Breast epithelium (tissue), 4 donors: Measurements from ENCODE around the gene ST7. TPM values are rescaled to one million over a fixed set of nuclear protein-coding genes. Genes with fewer than 3 reads are reported as not detected.

Experiments
- DNase-seq, 2 donors: peaks; one replicate each; pipeline ENCODE4 v3.0.0-alpha.2; 2019; ENCODE audit warnings: low spot score in 2 of 2
- H3K27ac ChIP-seq, 2 donors: fragments of 200-600 bp; sonication (generic) in 1 of 2; one replicate each; pipeline ENCODE4 v1.5.1; 2016 to 2019; ENCODE audit warnings: mild to moderate bottlenecking in 1 of 2
- H3K27me3 ChIP-seq, 2 donors: fragments of 200-600 bp; sonication (generic) in 1 of 2; one replicate each; pipeline versions ENCODE4 v1.5.1 to v1.6.0; 2017 to 2019; ENCODE audit warnings: control low read depth in 1 of 2, mild to moderate bottlenecking in 1 of 2
- H3K36me3 ChIP-seq: fragments of 200-600 bp; one replicate; pipeline ENCODE4 v1.5.1; 2019
- H3K4me1 ChIP-seq, 2 donors: fragments of 200-600 bp; sonication (generic); one replicate each; pipeline ENCODE4 v1.5.1; 2016 to 2019; ENCODE audit warnings: control low read depth in 1 of 2
- H3K4me3 ChIP-seq, 3 donors: fragments of 200-600 bp; sonication (generic); 1 replicate in 2 of 3; 2 replicates in 1 of 3; pipeline ENCODE4 v1.5.1; 2016 to 2019; ENCODE audit warnings: mild to moderate bottlenecking in 3 of 3, moderate library complexity in 2 of 3
- H3K9me3 ChIP-seq, 2 donors: fragments of 200-600 bp; sonication (generic) in 1 of 2; one replicate each; pipeline ENCODE4 v1.5.1; 2016 to 2019; ENCODE audit warnings: control low read depth in 1 of 2
- POLR2A ChIP-seq: fragments of 450-650 bp; IDR thresholded peaks from one replicate; pipeline ENCODE4 v1.6.1; 2016; ENCODE audit warnings: antibody characterized with exemption, mild to moderate bottlenecking, moderate library complexity
- POLR2AphosphoS5 ChIP-seq, 3 donors: sonication (generic); formaldehyde crosslinking; IDR thresholded peaks; one replicate each; pipeline ENCODE4 v1.6.1; 2017; ENCODE audit warnings: antibody characterized with exemption in 3 of 3
- intact Hi-C: fragments of 100-400 bp; cut with DNase I; formaldehyde crosslinking; loops from one replicate; pipeline ENCODE4 v1.15.1; 2023; ENCODE audit warnings: low total_unique reads
- total RNA-seq, 3 donors: library from RNA; depleted of rRNA; stranded (reverse); fragments of >200 nt; gene quantifications; one replicate each; pipeline ENCODE4 v1.1.0, GENCODE V29; 2016
- TF ChIP-seq, protein P1 (sequence below), 3 donors: fragments of 450-650 bp; IDR thresholded peaks; one replicate each; pipeline ENCODE4 v1.5.1; 2016 to 2017; ENCODE audit warnings: antibody characterized with exemption in 3 of 3, mild to moderate bottlenecking in 3 of 3, moderate library complexity in 3 of 3

Gene ST7
- total RNA-seq, 3 donors from 2014 or later, result 24.3 to 41.4 (median 27.5) TPM

- Histone ChIP-seq H3K4me1 (no peaks in the 10 kb centered on the region), H3K27ac (no peak overlapping the region), H3K36me3 (no peaks in the 10 kb centered on the region), H3K9me3 (no peaks in the 10 kb centered on the region), H3K4me3 (no peak overlapping the region), H3K27me3 (no peaks in the 10 kb centered on the region)
- no peak for DNase-seq
- TF ChIP-seq POLR2AphosphoS5 (IDR thresholded peaks at IDR 0.05), result no peak
- no peak for TF ChIP-seq POLR2A
- TF ChIP-seq, protein P1, sequence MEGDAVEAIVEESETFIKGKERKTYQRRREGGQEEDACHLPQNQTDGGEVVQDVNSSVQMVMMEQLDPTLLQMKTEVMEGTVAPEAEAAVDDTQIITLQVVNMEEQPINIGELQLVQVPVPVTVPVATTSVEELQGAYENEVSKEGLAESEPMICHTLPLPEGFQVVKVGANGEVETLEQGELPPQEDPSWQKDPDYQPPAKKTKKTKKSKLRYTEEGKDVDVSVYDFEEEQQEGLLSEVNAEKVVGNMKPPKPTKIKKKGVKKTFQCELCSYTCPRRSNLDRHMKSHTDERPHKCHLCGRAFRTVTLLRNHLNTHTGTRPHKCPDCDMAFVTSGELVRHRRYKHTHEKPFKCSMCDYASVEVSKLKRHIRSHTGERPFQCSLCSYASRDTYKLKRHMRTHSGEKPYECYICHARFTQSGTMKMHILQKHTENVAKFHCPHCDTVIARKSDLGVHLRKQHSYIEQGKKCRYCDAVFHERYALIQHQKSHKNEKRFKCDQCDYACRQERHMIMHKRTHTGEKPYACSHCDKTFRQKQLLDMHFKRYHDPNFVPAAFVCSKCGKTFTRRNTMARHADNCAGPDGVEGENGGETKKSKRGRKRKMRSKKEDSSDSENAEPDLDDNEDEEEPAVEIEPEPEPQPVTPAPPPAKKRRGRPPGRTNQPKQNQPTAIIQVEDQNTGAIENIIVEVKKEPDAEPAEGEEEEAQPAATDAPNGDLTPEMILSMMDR (IDR thresholded peaks at IDR 0.05), result no peak
- intact Hi-C loops, result loop anchor here (10.0 kb wide), 1 partner anchor 203 kb away; no protein-coding TSS in a partner anchor
Measured at GRCh38 chr7:117137868-117138267, 184.6 kb downstream of the ST7 start.

- H3K27ac ChIP-seq, result no peak overlapping the region
- H3K4me1 ChIP-seq, result no peaks in the 10 kb centered on the region
- no peak overlapping the region for H3K4me3 ChIP-seq
- intact Hi-C loops, result loop anchor here (10.0 kb wide), 1 partner anchor 204 kb away; no protein-coding TSS in a partner anchor
- no peaks in the 10 kb centered on the region for H3K9me3 ChIP-seq
- no peaks in the 10 kb centered on the region for H3K36me3 ChIP-seq
- no peaks in the 10 kb centered on the region for H3K27me3 ChIP-seq
- TF ChIP-seq POLR2AphosphoS5 (IDR thresholded peaks at IDR 0.05), result no peak
- TF ChIP-seq POLR2A, result no peak
- TF ChIP-seq, protein P1 (IDR thresholded peaks at IDR 0.05), result no peak
- DNase-seq, result no peak
Measured at GRCh38 chr7:117138495-117138894, 185.2 kb downstream of the ST7 start.

GRCh38 chr7:117138981-117139380 lies 185.7 kb downstream of the ST7 start:
- TF ChIP-seq POLR2AphosphoS5 (IDR thresholded peaks at IDR 0.05) (no peak), POLR2A (no peak)
- TF ChIP-seq, protein P1 (IDR thresholded peaks at IDR 0.05), result no peak
- Histone ChIP-seq H3K9me3 (no peaks in the 10 kb centered on the region), H3K36me3 (no peaks in the 10 kb centered on the region), H3K27me3 (no peaks in the 10 kb centered on the region), H3K4me1 (no peaks in the 10 kb centered on the region), H3K27ac (no peak overlapping the region), H3K4me3 (no peak overlapping the region)
- intact Hi-C loops, result loop anchor here (10.0 kb wide), 1 partner anchor 204 kb away; no protein-coding TSS in a partner anchor
- DNase-seq, result no peak

- no peaks in the 10 kb centered on the region for H3K4me1 ChIP-seq
- intact Hi-C loops, result loop anchor here (10.0 kb wide), 1 partner anchor 205 kb away; no protein-coding TSS in a partner anchor
Measured at GRCh38 chr7:117139397-117139984, 186.2 kb downstream of the ST7 start.

GRCh38 chr7:117140921-117141320 lies 187.6 kb downstream of the ST7 start:
- Histone ChIP-seq H3K27me3 (no peaks in the 10 kb centered on the region), H3K36me3 (no peaks in the 10 kb centered on the region), H3K4me1 (no peaks in the 10 kb centered on the region), H3K4me3 (no peak overlapping the region), H3K27ac (no peak overlapping the region), H3K9me3 (no peaks in the 10 kb centered on the region)
- TF ChIP-seq, protein P1 (IDR thresholded peaks at IDR 0.05), result no peak
- no peak for TF ChIP-seq POLR2AphosphoS5 (IDR thresholded peaks at IDR 0.05)
- TF ChIP-seq POLR2A, result no peak
- DNase-seq, result no peak
- intact Hi-C loops, result no loop called here

More at GRCh38 chr7:117139397-117139984, 186.2 kb downstream of the ST7 start:
- DNase-seq, result no peak
- TF ChIP-seq POLR2AphosphoS5 (IDR thresholded peaks at IDR 0.05), result no peak
- no peak for TF ChIP-seq POLR2A
- TF ChIP-seq, protein P1 (IDR thresholded peaks at IDR 0.05), result no peak
- Histone ChIP-seq H3K9me3 (no peaks in the 10 kb centered on the region), H3K27me3 (no peaks in the 10 kb centered on the region), H3K4me3 (no peak overlapping the region), H3K36me3 (no peaks in the 10 kb centered on the region), H3K27ac (no peak overlapping the region)
